Stomach (tissue), 9 donors: Measurements from ENCODE around the gene ONECUT3. TPM values are rescaled to one million over a fixed set of nuclear protein-coding genes. Genes with fewer than 3 reads are reported as not detected.

Source experiments
- DNase-seq, 2 donors: peaks; one replicate each; pipeline versions ENCODE4 v3.0.0 to v3.0.0-alpha.2; 2013 to 2019
- H3K27ac ChIP-seq, 5 donors: fragments of 200-600 bp in 4 of 5; sonication (generic) in 4 of 5; one replicate each; pipeline ENCODE4 v1.5.1; 2013 to 2019; ENCODE audit warnings: mild to moderate bottlenecking in 1 of 5, moderate library complexity in 1 of 5
- H3K27me3 ChIP-seq, 3 donors: fragments of 200-600 bp; sonication (generic); one replicate each; pipeline ENCODE4 v1.5.1; 2017 to 2019; ENCODE audit warnings: mixed run types in 1 of 3
- H3K36me3 ChIP-seq, 4 donors: fragments of 200-600 bp; sonication (generic); 1 replicate in 3 of 4; 2 replicates in 1 of 4; pipeline ENCODE4 v1.5.1; 2016 to 2019
- H3K4me1 ChIP-seq, 4 donors: fragments of 200-600 bp; sonication (generic); one replicate each; pipeline ENCODE4 v1.5.1; 2016 to 2019
- H3K4me3 ChIP-seq, 4 donors: fragments of 200-600 bp; sonication (generic) in 3 of 4; one replicate each; pipeline ENCODE4 v1.5.1; 2016 to 2019; ENCODE audit warnings: mild to moderate bottlenecking in 1 of 4
- H3K9me3 ChIP-seq, 4 donors: fragments of 200-600 bp; sonication (generic); one replicate each; pipeline ENCODE4 v1.5.1; 2016 to 2019
- EP300 ChIP-seq: sonication (generic); formaldehyde crosslinking; IDR thresholded peaks from one replicate; pipeline ENCODE4 v1.6.1; 2017; ENCODE audit warnings: antibody characterized with exemption
- POLR2A ChIP-seq, 4 donors: fragments of 450-650 bp; IDR thresholded peaks; one replicate each; pipeline ENCODE4 v1.6.1; 2016; ENCODE audit warnings: antibody characterized with exemption in 4 of 4, control low read depth in 2 of 4, mild to moderate bottlenecking in 1 of 4, moderate library complexity in 1 of 4
- POLR2AphosphoS5 ChIP-seq, 3 donors: sonication (generic); formaldehyde crosslinking; IDR thresholded peaks; one replicate each; pipeline ENCODE4 v1.6.1; 2016; ENCODE audit warnings: antibody characterized with exemption in 3 of 3
- WGBS, 5 donors: extraction: QIAGEN DNeasy Blood & Tissue Kit in 3 of 5; methylation state at CpG; one replicate each; pipeline versions ENCODE4 v1.1.5 to v1.1.7; 2013 to 2018; 5-methylcytosine and 5-hydroxymethylcytosine counted together
- intact Hi-C: fragments of 100-400 bp; cut with DNase I; formaldehyde crosslinking; loops from one replicate; pipeline ENCODE4 v1.15.1; 2023; ENCODE audit warnings: low total_unique reads
- polyA plus RNA-seq, 3 donors: library from polyadenylated mRNA; stranded (reverse); fragments of 200-250 nt; gene quantifications; one replicate each; pipeline ENCODE4 v1.2.3, GENCODE V29; 2013
- small RNA-seq, 4 donors: library from RNA; depleted of rRNA; stranded (forward); fragments of <200 nt; gene quantifications; one replicate each; pipeline ENCODE3, GENCODE V24; 2016
- total RNA-seq, 5 donors: library from RNA; depleted of rRNA; stranded (reverse); fragments of >200 nt; gene quantifications; one replicate each; pipeline versions ENCODE4 v1.1.0 to v1.2.3, GENCODE V29; 2014 to 2016
- TF ChIP-seq, protein P1 (sequence below), 7 experiments: fragments of 450-650 bp in 4 of 7; fragments of 200-600 bp in 3 of 7; sonication (generic) in 3 of 7; IDR thresholded peaks; one replicate each; pipeline ENCODE4 v1.5.1; 2016 to 2019; ENCODE audit warnings: antibody characterized with exemption in 7 of 7, control low read depth in 2 of 7, mild to moderate bottlenecking in 1 of 7
- donor health status: healthy with polysubstance abuse.
- donor health status: Bipolar disorder and iron deficiency.
- donor health status: healthy.

Gene ONECUT3
- total and polyA plus RNA-seq, 8 donors, result 0.13 to 0.37 (median 0.29) TPM; not detected in 5

DNA sequence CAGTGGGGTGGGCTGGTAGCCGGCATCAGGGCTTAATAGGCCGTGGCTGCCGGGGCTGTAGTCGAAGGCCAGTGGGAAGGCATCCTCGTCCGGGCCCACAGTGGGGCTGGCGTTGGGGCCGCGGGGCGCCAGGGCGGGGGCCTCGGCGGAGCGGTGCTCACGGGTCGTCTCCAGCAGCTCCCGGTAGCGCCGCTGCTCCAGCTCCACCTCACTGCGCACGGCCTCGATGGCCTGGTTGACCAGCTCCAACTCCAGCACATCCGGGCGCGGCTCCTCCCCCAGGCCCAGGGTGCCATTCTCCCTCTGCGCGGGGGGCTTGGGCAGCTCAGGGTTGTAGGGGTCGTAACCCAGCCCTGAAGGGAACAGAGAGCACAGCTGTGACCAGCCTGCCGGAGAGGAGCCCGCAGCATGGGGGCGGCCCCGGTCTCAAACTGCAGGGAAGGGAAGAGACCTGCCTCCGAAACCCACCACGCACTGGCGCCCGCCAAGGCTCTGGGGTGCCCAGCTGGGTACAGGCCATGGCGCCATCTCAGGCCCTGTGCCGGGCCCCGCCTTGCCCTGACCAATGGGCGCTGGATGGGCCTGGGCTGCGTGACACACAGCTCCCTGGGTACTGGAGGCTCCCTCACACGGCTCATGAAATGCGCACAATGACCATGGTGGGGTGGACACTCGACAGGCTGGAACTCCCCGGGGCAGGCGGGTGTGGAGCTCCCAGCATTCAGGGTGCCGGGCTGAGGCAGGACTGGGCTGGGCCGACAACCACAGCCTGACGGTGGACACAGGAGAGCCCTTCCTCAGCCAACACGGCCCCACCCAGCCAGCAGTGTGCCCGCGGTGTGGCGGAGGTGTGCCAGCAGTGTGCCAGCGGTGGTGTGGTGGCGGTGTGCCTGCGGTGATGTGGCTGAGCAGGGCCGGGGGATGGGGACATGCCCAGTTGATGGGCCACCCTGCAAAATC lies 75.3 kb downstream of the ONECUT3 start:
- TF ChIP-seq EP300 (no peak), POLR2A (IDR thresholded peaks at IDR 0.05) (no peak), POLR2AphosphoS5 (IDR thresholded peaks at IDR 0.05) (no peak)
- TF ChIP-seq, protein P1, sequence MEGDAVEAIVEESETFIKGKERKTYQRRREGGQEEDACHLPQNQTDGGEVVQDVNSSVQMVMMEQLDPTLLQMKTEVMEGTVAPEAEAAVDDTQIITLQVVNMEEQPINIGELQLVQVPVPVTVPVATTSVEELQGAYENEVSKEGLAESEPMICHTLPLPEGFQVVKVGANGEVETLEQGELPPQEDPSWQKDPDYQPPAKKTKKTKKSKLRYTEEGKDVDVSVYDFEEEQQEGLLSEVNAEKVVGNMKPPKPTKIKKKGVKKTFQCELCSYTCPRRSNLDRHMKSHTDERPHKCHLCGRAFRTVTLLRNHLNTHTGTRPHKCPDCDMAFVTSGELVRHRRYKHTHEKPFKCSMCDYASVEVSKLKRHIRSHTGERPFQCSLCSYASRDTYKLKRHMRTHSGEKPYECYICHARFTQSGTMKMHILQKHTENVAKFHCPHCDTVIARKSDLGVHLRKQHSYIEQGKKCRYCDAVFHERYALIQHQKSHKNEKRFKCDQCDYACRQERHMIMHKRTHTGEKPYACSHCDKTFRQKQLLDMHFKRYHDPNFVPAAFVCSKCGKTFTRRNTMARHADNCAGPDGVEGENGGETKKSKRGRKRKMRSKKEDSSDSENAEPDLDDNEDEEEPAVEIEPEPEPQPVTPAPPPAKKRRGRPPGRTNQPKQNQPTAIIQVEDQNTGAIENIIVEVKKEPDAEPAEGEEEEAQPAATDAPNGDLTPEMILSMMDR (IDR thresholded peaks at IDR 0.05), result no peak
- intact Hi-C loops, result loop anchor here (10.0 kb wide), 1 partner anchor 274 kb away; no protein-coding TSS in a partner anchor
- no peaks in the 10 kb centered on the region for H3K27me3 ChIP-seq
- WGBS, 5 donors, result 87 to 96% (median 90%) methylated on average over 14 to 57 of the region's 57 CpGs
- H3K36me3 ChIP-seq, result peaks cover 30 to 80% (median 70%) of the 10 kb centered on the region in 4 donors
- no peak for DNase-seq
- H3K27ac ChIP-seq, result no peak overlapping the region
- peaks cover 9 to 42% (median 27%) of the 10 kb centered on the region in 4 donors for H3K4me1 ChIP-seq
- no peaks in the 10 kb centered on the region for H3K9me3 ChIP-seq
- H3K4me3 ChIP-seq, result no peak overlapping the region

DNA sequence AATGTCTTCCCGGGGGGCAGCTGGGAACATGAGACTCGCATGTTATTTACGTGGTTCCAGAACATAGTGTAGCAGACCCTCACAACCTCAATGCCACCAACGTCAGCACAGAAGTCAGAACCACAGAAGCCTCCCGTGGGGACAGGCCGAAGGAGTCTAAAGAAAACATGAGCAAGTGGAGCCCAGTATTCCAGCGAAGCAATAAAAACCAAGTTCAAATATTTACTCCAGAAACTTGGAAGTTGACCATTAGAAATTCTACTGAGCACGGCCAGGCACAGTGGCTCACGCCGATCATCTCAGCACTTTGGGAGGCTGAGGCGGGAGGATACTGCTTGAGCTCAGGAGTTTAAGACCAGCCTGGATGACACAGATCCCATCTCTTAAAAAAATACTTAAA lies 76.7 kb downstream of the ONECUT3 start:
- 46 to 75% (median 51%) methylated on average over 11 of the region's 11 CpGs for WGBS, 5 donors
- Histone ChIP-seq H3K27ac (peak overlapping the region in 1 of 5 donors; percentile 5), H3K4me1 (peaks cover 9 to 53% (median 35%) of the 10 kb centered on the region in 4 donors), H3K27me3 (no peaks in the 10 kb centered on the region), H3K36me3 (peaks cover 23 to 72% (median 64%) of the 10 kb centered on the region in 4 donors), H3K4me3 (no peak overlapping the region), H3K9me3 (no peaks in the 10 kb centered on the region)
- no peak for DNase-seq
- intact Hi-C loops, result loop anchor here (10.0 kb wide), 1 partner anchor 275 kb away; no protein-coding TSS in a partner anchor
- TF ChIP-seq, protein P1 (IDR thresholded peaks at IDR 0.05), result no peak
- no peak for TF ChIP-seq EP300
- no peak for TF ChIP-seq POLR2A (IDR thresholded peaks at IDR 0.05)
- no peak for TF ChIP-seq POLR2AphosphoS5 (IDR thresholded peaks at IDR 0.05)

DNA sequence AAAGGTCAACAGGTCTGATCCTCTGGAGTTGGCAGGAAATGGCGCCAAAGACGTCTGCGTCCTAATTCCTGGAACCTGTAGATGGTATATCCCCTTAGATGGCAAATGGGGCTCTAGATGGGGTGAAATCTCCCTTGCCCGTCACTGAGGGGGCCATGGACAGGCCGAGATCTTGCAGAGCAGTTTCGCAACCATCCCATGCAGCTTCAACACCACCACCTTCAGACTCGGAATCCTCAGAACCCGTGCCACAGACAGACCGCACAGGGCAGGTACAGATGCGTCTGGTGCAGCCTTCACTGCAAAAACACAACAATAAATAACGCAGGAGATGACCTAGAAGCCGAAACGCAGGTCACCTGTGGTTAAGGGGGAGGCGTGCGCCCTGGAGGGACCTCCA lies 77.3 kb downstream of the ONECUT3 start:
- WGBS, 5 donors, result 90 to 95% (median 91%) methylated on average over 15 of the region's 15 CpGs
- Histone ChIP-seq H3K4me1 (peaks cover 9 to 59% (median 40%) of the 10 kb centered on the region in 4 donors), H3K36me3 (peaks cover 23 to 68% (median 58%) of the 10 kb centered on the region in 4 donors), H3K9me3 (no peaks in the 10 kb centered on the region), H3K27me3 (no peaks in the 10 kb centered on the region), H3K4me3 (no peak overlapping the region), H3K27ac (no peak overlapping the region)
- intact Hi-C loops, result no loop called here
- TF ChIP-seq EP300 (no peak), POLR2A (IDR thresholded peaks at IDR 0.05) (no peak), POLR2AphosphoS5 (IDR thresholded peaks at IDR 0.05) (no peak)
- TF ChIP-seq, protein P1 (IDR thresholded peaks at IDR 0.05), result no peak
- no peak for DNase-seq

Small RNAs within 50 kb of the gene (small RNA-seq; reads per million reads assigned to genes)
- 0 reads per million in 4 donors for gene RF00017

Other genes starting within 250 kb of the ONECUT3 start
- gene ADAMTSL5, start 240.5 kb upstream of the ONECUT3 start, total RNA-seq, result 10 to 100 TPM in 1 of 5 donors, 1 to 10 TPM in 2, not detected in 2; 1.7 to 29.5 (median 1.8) TPM
- 1 to 10 TPM; 1.1 to 5.6 (median 1.4) TPM for gene ADAMTSL5, start 240.5 kb upstream of the ONECUT3 start, polyA plus RNA-seq
- gene PLK5, start 229.4 kb upstream of the ONECUT3 start, total RNA-seq, result not detected
- under 1 TPM in 2 of 3 donors, not detected in 1; 0.12 to 0.80 TPM for gene PLK5, start 229.4 kb upstream of the ONECUT3 start, polyA plus RNA-seq
- 10 to 100 TPM in 3 of 5 donors, 1 to 10 TPM in 2; 9.4 to 90.4 (median 20.1) TPM for gene MEX3D, start 185.2 kb upstream of the ONECUT3 start, total RNA-seq
- gene MEX3D, start 185.2 kb upstream of the ONECUT3 start, polyA plus RNA-seq, result 10 to 100 TPM in 1 of 3 donors, 1 to 10 TPM in 2; 4.9 to 11.8 (median 7.8) TPM
- gene MBD3, start 160.6 kb upstream of the ONECUT3 start, total RNA-seq, result 100 to 1,000 TPM in 1 of 5 donors, 10 to 100 TPM in 4; 39.8 to 154 (median 46.2) TPM
- 100 to 1,000 TPM in 1 of 3 donors, 10 to 100 TPM in 2; 53.2 to 107 (median 61.6) TPM for gene MBD3, start 160.6 kb upstream of the ONECUT3 start, polyA plus RNA-seq
- 100 to 1,000 TPM in 3 of 5 donors, 10 to 100 TPM in 2; 32.2 to 659 (median 151) TPM for gene UQCR11, start 148.0 kb upstream of the ONECUT3 start, total RNA-seq
- gene UQCR11, start 148.0 kb upstream of the ONECUT3 start, polyA plus RNA-seq, result 100 to 1,000 TPM; 140 to 217 (median 191) TPM
- 10 to 100 TPM; 12.8 to 90.2 (median 34.8) TPM for gene TCF3, start 100.9 kb upstream of the ONECUT3 start, total RNA-seq
- gene TCF3, start 100.9 kb upstream of the ONECUT3 start, polyA plus RNA-seq, result 10 to 100 TPM; 30.2 to 34.6 (median 33.7) TPM
- gene ATP8B3, start 58.8 kb downstream of the ONECUT3 start, total RNA-seq, result 1 to 10 TPM in 1 of 5 donors, not detected in 4; 1.3 TPM
- gene ATP8B3, start 58.8 kb downstream of the ONECUT3 start, polyA plus RNA-seq, result 1 to 10 TPM in 1 of 3 donors, under 1 TPM in 2; 0.15 to 1.4 (median 0.31) TPM
- gene REXO1, start 95.0 kb downstream of the ONECUT3 start, total RNA-seq, result 100 to 1,000 TPM in 1 of 5 donors, 10 to 100 TPM in 4; 10.1 to 164 (median 25.7) TPM
- gene REXO1, start 95.0 kb downstream of the ONECUT3 start, polyA plus RNA-seq, result 10 to 100 TPM; 10.1 to 15.5 (median 15.2) TPM
- 10 to 100 TPM in 2 of 5 donors, 1 to 10 TPM in 2, not detected in 1; 3.5 to 31.9 (median 15.8) TPM for gene KLF16, start 110.1 kb downstream of the ONECUT3 start, total RNA-seq
- 1 to 10 TPM; 5.0 to 7.6 (median 6.6) TPM for gene KLF16, start 110.1 kb downstream of the ONECUT3 start, polyA plus RNA-seq
- gene ABHD17A, start 132.0 kb downstream of the ONECUT3 start, total RNA-seq, result 100 to 1,000 TPM in 1 of 5 donors, 10 to 100 TPM in 4; 25.7 to 177 (median 33.0) TPM
- 10 to 100 TPM; 73.0 to 76.3 (median 75.5) TPM for gene ABHD17A, start 132.0 kb downstream of the ONECUT3 start, polyA plus RNA-seq
- 10 to 100 TPM in 3 of 5 donors, 1 to 10 TPM in 2; 4.2 to 75.9 (median 18.3) TPM for gene ADAT3, start 151.9 kb downstream of the ONECUT3 start, total RNA-seq
- gene ADAT3, start 151.9 kb downstream of the ONECUT3 start, polyA plus RNA-seq, result 1 to 10 TPM; 5.5 to 6.7 (median 6.0) TPM
- gene SCAMP4, start 151.9 kb downstream of the ONECUT3 start, total RNA-seq, result 10 to 100 TPM; 10.7 to 77.6 (median 17.9) TPM
- gene SCAMP4, start 151.9 kb downstream of the ONECUT3 start, polyA plus RNA-seq, result 10 to 100 TPM in 2 of 3 donors, 1 to 10 TPM in 1; 7.8 to 23.9 (median 19.4) TPM
- 100 to 1,000 TPM in 3 of 5 donors, 10 to 100 TPM in 2; 35.8 to 210 (median 106) TPM for gene CSNK1G2, start 187.7 kb downstream of the ONECUT3 start, total RNA-seq
- gene CSNK1G2, start 187.7 kb downstream of the ONECUT3 start, polyA plus RNA-seq, result 10 to 100 TPM; 30.2 to 44.9 (median 37.3) TPM